GM12873 (cell line): ENCODE results near the gene PTRH1.

ENCODE experiments used
- CTCF ChIP-seq: IDR thresholded peaks from 2 replicates; pipeline ENCODE4 v1.5.1; 2012; ENCODE audit warnings: low read depth, mild to moderate bottlenecking, moderate library complexity, low read length, control low read depth; ENCODE audit not compliant: insufficient read depth; ENCODE audit errors: missing control alignments

Gene PTRH1

GRCh38 chr9:127698985-127699670 lies 16.3 kb downstream of the PTRH1 start:
- TF ChIP-seq CTCF: peak; percentile 25

GRCh38 chr9:127698386-127698785 lies 17.1 kb downstream of the PTRH1 start:
- no peak for TF ChIP-seq CTCF

- TF ChIP-seq CTCF: no peak
Observed at GRCh38 chr9:127697575-127697974, 17.9 kb downstream of the PTRH1 start.

- TF ChIP-seq CTCF: no peak
Observed at GRCh38 chr9:127694890-127695720, 20.4 kb downstream of the PTRH1 start.

GRCh38 chr9:127693697-127694096 lies 21.8 kb downstream of the PTRH1 start:
- TF ChIP-seq CTCF: no peak

GRCh38 chr9:127693143-127693542 lies 22.3 kb downstream of the PTRH1 start:
- TF ChIP-seq CTCF: no peak

- TF ChIP-seq CTCF: no peak
Observed at GRCh38 chr9:127692071-127692470, 23.4 kb downstream of the PTRH1 start.
